GM19467 (cell line): ENCODE data around the gene ZNF672.
A peak's percentile ranks its signal among the peaks of the same experiment; 100 is the strongest.
"Not testable (repeated sequence)": the region's sequence is repeated elsewhere in the genome, so short reads cannot be mapped to it uniquely, and the experiment has no call there.

Experiments used
- ATAC-seq: cut with Tn5 transposase; IDR thresholded peaks from one replicate; pipeline ENCODE4 v1.9.1; 2021; ENCODE audit warnings: mild to moderate bottlenecking, moderate library complexity; ENCODE audit not compliant: unreplicated experiment

ZNF672 gene

DNA sequence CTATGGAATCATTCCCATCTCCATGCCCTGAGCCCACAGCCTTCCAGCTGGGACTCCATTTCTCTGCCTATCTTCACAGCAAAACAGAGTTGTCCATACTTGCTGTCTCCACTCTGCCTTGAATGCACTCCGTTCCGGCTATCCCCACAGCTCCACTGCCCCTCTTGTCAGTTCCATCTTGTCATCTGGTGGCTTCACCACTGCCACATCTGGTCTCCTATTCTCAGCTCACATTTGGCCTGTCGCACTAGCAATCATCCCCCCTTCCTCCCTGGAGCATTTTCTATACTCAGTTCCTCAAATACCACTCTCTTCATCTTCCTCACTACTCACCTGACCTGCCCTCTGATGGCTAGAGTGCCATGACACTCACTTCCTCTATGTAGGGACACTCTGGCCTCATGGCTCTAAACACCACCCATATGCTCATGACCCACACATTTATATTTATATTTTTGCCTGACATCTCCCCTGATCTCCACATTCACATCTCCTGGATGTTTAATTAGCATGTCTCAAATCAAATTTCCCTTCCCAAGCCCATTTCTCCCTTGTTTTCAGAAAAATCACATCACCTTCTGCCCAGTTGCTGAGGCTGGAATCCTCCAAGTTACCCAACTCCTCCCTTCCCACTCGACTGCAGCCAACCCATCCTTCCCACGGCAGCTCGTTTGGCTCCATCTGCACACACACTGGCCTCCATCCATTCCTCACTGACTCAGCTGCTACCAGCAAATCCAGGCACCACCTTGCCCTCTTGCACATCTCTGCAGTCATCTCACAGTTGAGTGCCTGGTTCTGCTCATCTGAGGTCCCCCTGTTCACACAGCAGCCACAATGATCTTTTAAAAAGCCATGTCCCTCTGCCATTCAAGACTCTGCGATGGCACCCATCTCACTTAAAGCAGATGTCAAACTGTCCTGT is 14.7 kb downstream of the ZNF672 start:
- no peak for ATAC-seq

- no peak for ATAC-seq
Measured at GRCh38 chr1:248853663-248854375, 15.8 kb downstream of the ZNF672 start.

- no peak for ATAC-seq
Measured at GRCh38 chr1:248855580-248855979, 17.6 kb downstream of the ZNF672 start.

- ATAC-seq, result no peak
Measured at GRCh38 chr1:248856176-248856575, 18.2 kb downstream of the ZNF672 start.

DNA sequence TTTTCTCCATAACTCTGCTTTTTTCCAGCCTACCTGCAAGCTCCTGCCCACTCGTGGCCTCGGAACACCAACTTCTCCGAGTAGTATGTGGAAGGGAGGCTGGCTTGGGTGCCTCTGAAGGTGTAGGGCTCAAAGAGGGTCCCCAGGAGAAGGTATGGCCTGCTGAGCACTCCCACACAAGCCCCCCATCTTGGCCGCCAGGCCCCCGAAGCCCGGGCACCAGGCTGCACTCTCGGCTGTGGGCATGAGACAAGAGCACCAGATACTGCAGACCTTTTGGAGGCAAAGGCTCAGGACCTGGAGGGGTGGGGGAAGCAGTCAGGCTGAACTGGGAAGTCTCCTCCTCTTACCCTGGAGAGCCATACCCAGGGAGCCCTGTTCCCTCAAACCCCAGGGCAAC is 19.2 kb downstream of the ZNF672 start:
- no peak for ATAC-seq

DNA sequence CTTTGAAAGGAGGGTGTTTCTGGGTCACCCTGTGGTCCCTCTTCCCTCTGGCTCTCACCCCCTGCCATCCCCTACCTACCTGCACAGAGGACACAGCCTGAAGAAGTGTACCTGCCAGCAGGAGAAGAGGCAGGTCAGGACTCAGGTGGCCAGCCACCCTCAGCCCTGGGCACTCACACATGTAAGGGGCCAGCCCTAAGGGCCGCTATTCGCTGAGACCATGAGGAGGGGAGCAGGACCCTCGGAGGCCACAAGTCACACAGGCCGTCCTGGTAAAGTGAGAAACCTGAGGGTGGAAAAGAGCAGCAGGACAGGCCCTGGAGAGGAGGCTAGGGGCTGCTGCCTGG is 19.7 kb downstream of the ZNF672 start:
- ATAC-seq, result no peak

- ATAC-seq, result peak; percentile 27
Measured at GRCh38 chr1:248858096-248858890, 20.3 kb downstream of the ZNF672 start.

DNA sequence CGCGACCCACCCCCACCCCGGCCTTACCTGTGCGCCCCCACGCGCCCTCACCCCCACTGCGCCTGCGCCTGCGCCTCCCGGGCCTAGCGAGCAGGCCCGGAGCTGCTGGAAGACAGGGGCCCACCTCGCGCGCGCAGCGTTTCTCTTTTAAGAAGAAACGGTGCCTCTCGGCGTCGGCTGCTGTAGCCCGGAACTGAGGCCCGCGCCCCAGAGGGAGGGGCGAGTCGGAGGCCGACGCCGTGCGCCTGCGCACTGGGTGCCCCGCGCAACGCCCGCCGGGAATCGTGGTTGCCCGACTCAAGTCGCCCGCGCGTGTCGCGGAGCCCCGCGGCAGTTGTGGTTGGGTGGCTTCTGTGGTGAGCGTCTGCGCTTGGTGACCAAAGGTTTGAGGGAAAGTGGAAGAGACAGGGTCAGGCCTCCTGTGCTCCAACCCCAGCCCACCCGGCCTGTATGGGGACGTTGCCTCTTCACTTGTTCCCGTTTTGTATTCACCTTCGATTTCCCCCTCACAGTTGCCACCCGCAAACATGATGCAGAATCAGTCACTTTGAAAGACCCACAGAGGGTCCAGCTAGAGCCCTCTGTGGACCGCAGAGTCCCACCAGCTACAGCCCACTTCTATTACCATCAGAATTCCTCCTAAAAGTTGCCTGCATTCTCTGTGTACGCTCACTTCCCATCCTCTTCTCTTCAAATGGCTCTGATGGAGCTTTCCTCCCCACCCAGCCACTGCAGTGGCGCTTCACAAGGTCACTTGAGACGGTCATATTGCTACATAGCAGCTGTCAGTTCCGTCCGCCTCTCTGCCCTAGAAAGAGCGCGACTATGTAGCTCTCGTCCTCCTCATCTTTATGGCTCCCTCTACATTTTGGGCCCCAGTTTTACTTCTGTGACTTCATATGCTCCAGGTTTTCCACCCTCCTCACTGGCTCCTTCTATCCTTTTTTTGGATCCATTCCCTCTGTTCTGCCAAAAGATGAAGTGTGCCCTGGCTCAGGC is 21.2 kb downstream of the ZNF672 start, which contains the start of gene ZNF692:
Gene ZNF692 (minus strand): TSS at position 195 of the 999 bp plus-strand sequence. CDS start 776 bp downstream, outside the sequence.
- ATAC-seq, result peak; percentile 64

DNA sequence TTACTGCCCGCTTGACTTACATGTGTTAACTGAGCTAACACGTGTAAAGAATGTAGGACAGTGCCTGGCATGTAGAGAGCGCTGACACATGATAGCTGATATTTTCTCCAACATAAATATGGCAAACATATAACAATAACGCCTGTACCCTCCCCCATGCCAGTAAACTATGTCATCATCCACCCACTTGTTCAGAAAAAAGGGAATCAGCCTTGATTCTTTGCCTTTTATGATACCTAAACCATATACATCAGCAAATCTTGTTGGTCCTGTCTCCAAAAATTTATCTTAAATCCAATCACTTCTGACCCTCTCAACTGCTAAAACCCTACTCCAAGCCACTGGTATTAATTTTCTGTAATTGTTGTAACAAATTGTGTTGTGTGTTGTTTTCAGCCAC is 22.0 kb downstream of the ZNF672 start:
- no peak for ATAC-seq

- no peak for ATAC-seq
Measured at GRCh38 chr1:248861616-248862015, 23.6 kb downstream of the ZNF672 start.

- ATAC-seq, result peak; percentile 3
Measured at GRCh38 chr1:248862695-248862997, 24.6 kb downstream of the ZNF672 start.

- peak; percentile 60 for ATAC-seq
Measured at GRCh38 chr1:248862998-248863881, 25.2 kb downstream of the ZNF672 start.

GRCh38 chr1:248871837-248872401 is 33.9 kb downstream of the ZNF672 start:
- ATAC-seq, result no peak

DNA sequence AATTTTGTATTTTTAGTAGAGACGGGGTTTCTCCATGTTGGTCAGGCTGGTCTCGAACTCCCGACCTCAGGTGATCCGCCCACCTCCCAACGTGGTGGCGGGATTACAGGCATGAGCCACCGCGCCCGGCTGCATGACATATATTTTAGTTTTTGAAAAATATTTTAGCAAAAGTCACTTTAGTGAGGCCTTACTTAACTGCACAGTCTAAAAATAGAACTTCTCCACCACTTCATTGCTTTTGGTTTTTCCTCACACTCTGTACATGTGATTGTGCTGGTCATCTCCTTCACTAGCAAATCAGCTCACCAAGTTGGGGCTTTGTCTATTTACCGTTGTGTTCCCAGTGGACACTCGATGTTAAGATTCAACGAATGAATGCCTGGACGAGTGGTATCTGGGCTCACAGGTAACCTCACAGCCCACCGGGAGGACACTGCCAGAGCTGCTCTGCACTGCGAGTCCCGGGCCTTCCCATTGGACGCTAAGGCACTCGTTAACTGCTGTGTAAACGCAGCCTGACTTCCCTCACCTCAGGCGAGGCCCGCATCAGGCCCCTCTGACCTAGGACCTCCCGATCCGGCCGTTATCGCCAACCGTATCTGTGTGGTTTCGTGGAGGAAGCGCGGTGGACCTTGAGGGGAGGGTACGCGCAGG is 34.9 kb downstream of the ZNF672 start:
- ATAC-seq, result peak; percentile 41

DNA sequence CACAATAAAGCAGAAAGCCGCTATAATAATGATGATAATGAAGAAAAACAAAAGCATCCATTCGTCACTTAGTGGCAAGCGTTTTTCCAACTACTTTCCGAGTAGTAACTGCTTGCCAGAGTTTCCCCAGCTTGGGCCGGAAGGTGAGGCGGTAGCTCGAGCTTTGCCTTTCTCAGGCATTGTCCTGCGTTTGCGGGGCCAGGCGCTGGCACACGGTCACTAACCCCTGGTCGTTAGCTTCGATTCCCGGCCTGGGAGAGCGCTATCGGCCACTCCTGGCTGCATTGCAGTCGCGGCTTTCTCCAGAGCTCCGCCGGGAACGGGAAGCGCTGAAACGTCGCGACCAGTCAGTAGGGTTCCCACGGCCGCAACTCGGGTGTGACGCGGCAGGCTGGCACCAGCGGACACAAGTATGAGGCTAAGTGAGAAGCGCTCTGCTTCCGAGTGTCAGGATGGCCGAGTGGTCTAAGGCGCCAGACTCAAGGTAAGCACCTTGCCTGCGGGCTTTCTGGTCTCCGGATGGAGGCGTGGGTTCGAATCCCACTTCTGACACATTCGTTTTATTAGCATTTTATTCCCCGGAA is 35.5 kb downstream of the ZNF672 start:
- ATAC-seq, result peak; percentile 77

DNA sequence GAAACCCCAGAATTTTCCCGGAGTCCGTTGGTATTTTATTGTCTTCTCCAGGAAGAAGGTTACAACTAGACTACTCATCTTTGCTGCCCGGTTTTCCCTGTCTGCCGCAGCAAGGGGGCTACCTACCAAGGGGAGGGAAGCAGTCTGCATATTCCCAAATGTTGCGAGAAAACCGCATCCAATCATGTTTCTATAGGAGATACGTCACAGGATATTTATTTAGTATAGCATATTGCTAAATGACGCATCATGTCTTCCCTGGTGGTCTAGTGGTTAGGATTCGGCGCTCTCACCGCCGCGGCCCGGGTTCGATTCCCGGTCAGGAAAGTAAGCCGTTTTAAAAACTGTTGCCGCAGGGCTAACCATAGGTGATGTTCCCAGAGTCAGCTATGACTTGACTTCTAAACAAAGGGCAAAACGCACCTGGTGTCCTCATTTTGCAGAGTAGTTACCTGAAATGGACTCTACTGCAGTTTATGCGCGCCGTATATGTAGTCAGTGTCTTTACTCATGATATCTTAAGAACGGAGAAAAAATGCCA is 36.0 kb downstream of the ZNF672 start:
- peak; percentile 56 for ATAC-seq

GRCh38 chr1:248881261-248881660 is 43.2 kb downstream of the ZNF672 start:
- no peak for ATAC-seq

- ATAC-seq, result not testable (repeated sequence)
Measured at GRCh38 chr1:248882427-248882826, 44.4 kb downstream of the ZNF672 start.
